CD4-positive, alpha-beta T cell (primary cell): ENCODE data around the gene CCDC172. TPM values are rescaled to one million over a fixed set of nuclear protein-coding genes. Genes with fewer than 3 reads are reported as not detected.

Source experiments
- ATAC-seq: fragments of 200-7000 bp; cut with Tn5 transposase; one replicate; pipeline ENCODE4 v1.10.0; 2022; ENCODE audit warnings: mild to moderate bottlenecking; ENCODE audit not compliant: poor library complexity
- CTCF ChIA-PET: fragments of 350-600 bp; sonication (Branson Sonifier 250); formaldehyde crosslinking; loops from one replicate; lab custom pipeline; 2021; ENCODE audit warnings: antibody characterized with exemption, inconsistent platforms; lab: Charles Lee
- POLR2A ChIA-PET: fragments of 350-600 bp; sonication (Branson Sonifier 250); formaldehyde crosslinking; loops from one replicate; lab custom pipeline; 2021; ENCODE audit warnings: antibody characterized with exemption, inconsistent platforms; lab: Charles Lee
- DNase-seq, 14 experiments: peaks; one replicate each; pipeline ENCODE4 v3.0.0-alpha.2; 2013 to 2020; ENCODE audit warnings: mixed read lengths in 2 of 14
- H3K27ac ChIP-seq, 2 donors: one replicate each; pipeline versions ENCODE4 v1.5.1 to v1.7.0; 2013; ENCODE audit warnings: low read length in 2 of 2, low read depth in 1 of 2, mild to moderate bottlenecking in 1 of 2
- H3K27me3 ChIP-seq, 2 experiments: 1 replicate in 1 of 2; 2 replicates in 1 of 2; pipeline versions ENCODE4 v1.6.1 to v1.7.0; 2013; ENCODE audit warnings: low read length in 2 of 2, control low read depth in 1 of 2, mild to moderate bottlenecking in 1 of 2, moderate library complexity in 1 of 2; ENCODE audit not compliant: insufficient read depth in 2 of 2, control insufficient read depth in 1 of 2
- H3K36me3 ChIP-seq: one replicate; pipeline ENCODE4 v1.6.1; 2013; ENCODE audit warnings: low read length, control low read depth; ENCODE audit not compliant: insufficient read depth
- H3K4me1 ChIP-seq: one replicate; pipeline ENCODE4 v1.6.1; 2013; ENCODE audit warnings: low read length, control low read depth; ENCODE audit not compliant: insufficient read depth
- H3K4me3 ChIP-seq: one replicate; pipeline ENCODE4 v1.5.1; 2013; ENCODE audit warnings: mild to moderate bottlenecking, low read length, moderate library complexity
- H3K9me3 ChIP-seq, 2 experiments: 1 replicate in 1 of 2; 2 replicates in 1 of 2; pipeline versions ENCODE4 v1.6.1 to v1.7.0; 2013; ENCODE audit warnings: low read length in 2 of 2, mild to moderate bottlenecking in 2 of 2, control low read depth in 1 of 2, moderate library complexity in 1 of 2; ENCODE audit not compliant: control insufficient read depth in 1 of 2, insufficient read depth in 1 of 2
- H3K27ac Mint-ChIP-seq: one replicate; pipeline ENCODE4 v1.8.0; 2020; ENCODE audit warnings: mixed read lengths
- H3K27me3 Mint-ChIP-seq: one replicate; pipeline ENCODE4 v1.8.0; 2021; ENCODE audit warnings: mixed read lengths
- H3K36me3 Mint-ChIP-seq: one replicate; pipeline ENCODE4 v1.8.0; 2021; ENCODE audit warnings: low read depth, mixed read lengths
- H3K4me1 Mint-ChIP-seq: one replicate; pipeline ENCODE4 v1.8.0; 2021; ENCODE audit warnings: low read depth, mixed read lengths
- H3K4me3 Mint-ChIP-seq: one replicate; pipeline ENCODE4 v1.8.0; 2020; ENCODE audit warnings: mild to moderate bottlenecking, mixed read lengths
- H3K9me3 Mint-ChIP-seq: one replicate; pipeline ENCODE4 v1.8.0; 2020; ENCODE audit warnings: mixed read lengths
- intact Hi-C, 2 experiments: fragments of 100-400 bp; cut with DNase I in 1 of 2; cut with micrococcal nuclease in 1 of 2; formaldehyde crosslinking; loops; one replicate each; pipeline versions ENCODE4 v1.15.1 to v1.9.0; 2023 to 2025; cut with DNase I, micrococcal nuclease
- total RNA-seq, 174 experiments: library from RNA in 2 of 174; stranded (reverse) in 2 of 174; gene quantifications; one replicate each; pipeline ENCODE4 v1.2.3 and lab custom pipeline; 2021 to 2026
- TF ChIP-seq, protein P1 (sequence below): fragments of 200-600 bp; IDR thresholded peaks from one replicate; pipeline ENCODE4 v1.8.0; 2022; ENCODE audit warnings: antibody characterized with exemption, mild to moderate bottlenecking

Gene CCDC172
- total RNA-seq, 2 experiments from 2014 or later: not detected

DNA sequence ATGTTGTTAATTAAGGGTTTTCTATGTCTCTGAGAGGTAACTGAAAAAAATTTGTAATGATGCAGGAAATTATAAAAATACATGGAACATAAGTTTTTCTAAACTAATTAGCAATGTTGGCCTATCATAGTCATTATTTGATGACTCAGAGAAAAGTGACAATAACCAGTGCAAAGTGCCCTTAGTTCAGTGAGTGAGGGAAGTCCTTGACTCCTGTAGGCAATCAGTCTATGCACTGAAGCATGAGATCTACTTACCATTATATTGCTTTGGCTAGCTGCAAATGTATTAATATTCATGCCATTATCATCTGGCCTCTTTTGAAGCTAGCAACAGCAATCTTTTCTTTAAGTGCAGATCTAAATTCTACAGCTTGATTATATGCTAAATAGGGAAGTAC, 40.6 kb downstream of the CCDC172 start:
- H3K4me3 ChIP-seq: no peak overlapping the region
- Mint-ChIP-seq H3K4me3 (no peak overlapping the region), H3K27ac (no peak overlapping the region), H3K36me3 (no peaks in the 10 kb centered on the region), H3K27me3 (peaks cover 7% of the 10 kb centered on the region), H3K9me3 (no peaks in the 10 kb centered on the region), H3K4me1 (no peaks in the 10 kb centered on the region)
- ATAC-seq (no peak), DNase-seq (no peak)
- no peaks in the 10 kb centered on the region for H3K9me3 ChIP-seq
- TF ChIP-seq, protein P1, sequence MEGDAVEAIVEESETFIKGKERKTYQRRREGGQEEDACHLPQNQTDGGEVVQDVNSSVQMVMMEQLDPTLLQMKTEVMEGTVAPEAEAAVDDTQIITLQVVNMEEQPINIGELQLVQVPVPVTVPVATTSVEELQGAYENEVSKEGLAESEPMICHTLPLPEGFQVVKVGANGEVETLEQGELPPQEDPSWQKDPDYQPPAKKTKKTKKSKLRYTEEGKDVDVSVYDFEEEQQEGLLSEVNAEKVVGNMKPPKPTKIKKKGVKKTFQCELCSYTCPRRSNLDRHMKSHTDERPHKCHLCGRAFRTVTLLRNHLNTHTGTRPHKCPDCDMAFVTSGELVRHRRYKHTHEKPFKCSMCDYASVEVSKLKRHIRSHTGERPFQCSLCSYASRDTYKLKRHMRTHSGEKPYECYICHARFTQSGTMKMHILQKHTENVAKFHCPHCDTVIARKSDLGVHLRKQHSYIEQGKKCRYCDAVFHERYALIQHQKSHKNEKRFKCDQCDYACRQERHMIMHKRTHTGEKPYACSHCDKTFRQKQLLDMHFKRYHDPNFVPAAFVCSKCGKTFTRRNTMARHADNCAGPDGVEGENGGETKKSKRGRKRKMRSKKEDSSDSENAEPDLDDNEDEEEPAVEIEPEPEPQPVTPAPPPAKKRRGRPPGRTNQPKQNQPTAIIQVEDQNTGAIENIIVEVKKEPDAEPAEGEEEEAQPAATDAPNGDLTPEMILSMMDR: no peak
- no peaks in the 10 kb centered on the region for H3K36me3 ChIP-seq
- ChIA-PET CTCF (no interaction called here), POLR2A (no interaction called here)
- intact Hi-C loops: no loop called here
- no peaks in the 10 kb centered on the region for H3K27me3 ChIP-seq
- H3K27ac ChIP-seq: no peak overlapping the region
- no peaks in the 10 kb centered on the region for H3K4me1 ChIP-seq

DNA sequence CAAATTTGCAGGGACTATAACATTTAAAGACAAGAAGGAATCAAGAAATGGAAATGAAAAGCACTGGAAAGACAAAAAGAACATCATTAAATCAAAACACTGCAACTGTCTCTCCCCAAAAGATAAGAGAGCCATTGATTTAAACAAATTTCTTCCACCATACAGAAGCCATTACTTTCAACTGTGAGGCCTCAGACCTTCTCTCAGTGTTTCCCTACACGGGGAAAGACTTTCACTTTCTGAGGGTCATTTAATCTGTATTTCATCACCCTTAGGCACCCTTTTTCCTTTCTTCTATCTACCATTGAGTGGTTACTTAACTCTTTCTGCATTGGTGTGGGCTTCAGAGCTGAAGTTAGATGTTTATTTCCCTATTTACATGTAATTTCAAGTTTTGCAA, 47.5 kb downstream of the CCDC172 start:
- no peak for ATAC-seq
- no peak overlapping the region for H3K27ac ChIP-seq
- no peaks in the 10 kb centered on the region for H3K36me3 ChIP-seq
- H3K4me3 ChIP-seq: no peak overlapping the region
- no peaks in the 10 kb centered on the region for H3K9me3 ChIP-seq
- Mint-ChIP-seq H3K4me3 (no peak overlapping the region), H3K9me3 (no peaks in the 10 kb centered on the region), H3K27me3 (peaks cover 20% of the 10 kb centered on the region), H3K36me3 (no peaks in the 10 kb centered on the region), H3K4me1 (no peaks in the 10 kb centered on the region), H3K27ac (no peak overlapping the region)
- H3K4me1 ChIP-seq: no peaks in the 10 kb centered on the region
- no peaks in the 10 kb centered on the region for H3K27me3 ChIP-seq
- DNase-seq: no peak
- POLR2A ChIA-PET: no interaction called here
- TF ChIP-seq, protein P1: no peak
- CTCF ChIA-PET: no interaction called here
- intact Hi-C loops: no loop called here

DNA sequence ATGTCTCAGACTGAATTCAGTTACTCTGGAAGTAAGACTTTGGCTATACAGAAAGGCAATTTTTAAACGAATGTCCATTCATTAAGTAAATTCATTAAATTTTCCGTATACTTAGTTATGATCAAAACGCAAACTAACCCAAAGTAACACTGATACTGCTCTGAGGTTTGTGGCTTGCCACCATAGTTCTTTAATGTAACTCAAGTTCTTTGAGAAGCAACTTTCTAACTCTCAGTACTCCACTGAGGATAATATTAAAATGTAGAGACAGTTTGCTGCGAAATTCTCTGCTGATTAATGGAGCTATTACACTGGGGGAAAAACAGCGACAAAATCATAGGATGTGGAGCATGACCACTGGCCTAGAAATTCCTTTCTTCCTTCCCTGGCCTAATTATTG, 58.0 kb downstream of the CCDC172 start:
- CTCF ChIA-PET: no interaction called here

More for the DNA sequence above, 58.0 kb downstream of the CCDC172 start:
- POLR2A ChIA-PET: no interaction called here
- Mint-ChIP-seq H3K36me3 (no peaks in the 10 kb centered on the region), H3K9me3 (no peaks in the 10 kb centered on the region), H3K4me3 (no peak overlapping the region), H3K27ac (no peak overlapping the region), H3K27me3 (no peaks in the 10 kb centered on the region), H3K4me1 (no peaks in the 10 kb centered on the region)
- H3K4me1 ChIP-seq: no peaks in the 10 kb centered on the region
- no peaks in the 10 kb centered on the region for H3K36me3 ChIP-seq
- no peak for DNase-seq
- TF ChIP-seq, protein P1: no peak
- intact Hi-C loops: no loop called here
- no peak overlapping the region for H3K4me3 ChIP-seq
- no peak for ATAC-seq
- H3K9me3 ChIP-seq: no peaks in the 10 kb centered on the region
- H3K27me3 ChIP-seq: no peaks in the 10 kb centered on the region
- H3K27ac ChIP-seq: no peak overlapping the region
